ENCODE measurements around the gene LRRC73.

The LRRC73 gene

GRCh38 chr6:43517505-43518357, 7.6 kb upstream of the LRRC73 start:
- DNase-seq (ENCODE audit: low read depth in 2 of 2) = no peak
- H3K4me3 ChIP-seq (replicated peaks in 1 of 2; ENCODE audit: low read depth in 2 of 2, low read length in 2 of 2) = peak overlapping the region; percentile 79 to 93
- no peak for TF ChIP-seq CTCF (IDR thresholded peaks at IDR 0.05; ENCODE audit: low read depth, low read length)

GRCh38 chr6:43516697-43517504, 6.8 kb upstream of the LRRC73 start, which contains the start of the genes POLR1C and YIPF3:
Gene POLR1C (plus strand): TSS chr6:43517089. CDS start chr6:43517110, 21 bp downstream.
Gene YIPF3 (minus strand): TSS chr6:43516926. CDS start chr6:43516807, 119 bp downstream.
- TF ChIP-seq CTCF (IDR thresholded peaks at IDR 0.05; ENCODE audit: low read depth, low read length) = no peak
- peak; percentile 99 for DNase-seq (ENCODE audit: low read depth in 2 of 2)
- peak within 1 kb of the TSS; percentile 79 to 93 for H3K4me3 ChIP-seq (replicated peaks in 1 of 2; ENCODE audit: low read depth in 2 of 2, low read length in 2 of 2)

GRCh38 chr6:43516367-43516696, 6.2 kb upstream of the LRRC73 start:
- H3K4me3 ChIP-seq (replicated peaks in 1 of 2; ENCODE audit: low read depth in 2 of 2, low read length in 2 of 2) = peak overlapping the region; percentile 79 to 93
- no peak for DNase-seq (ENCODE audit: low read depth in 2 of 2)
- no peak for TF ChIP-seq CTCF (IDR thresholded peaks at IDR 0.05; ENCODE audit: low read depth, low read length)

GRCh38 chr6:43515808-43516207, 5.7 kb upstream of the LRRC73 start:
- DNase-seq (ENCODE audit: low read depth in 2 of 2) = no peak
- H3K4me3 ChIP-seq (replicated peaks in 1 of 2; ENCODE audit: low read depth in 2 of 2, low read length in 2 of 2) = peak overlapping the region; percentile 79 to 93
- no peak for TF ChIP-seq CTCF (IDR thresholded peaks at IDR 0.05; ENCODE audit: low read depth, low read length)

GRCh38 chr6:43511824-43512415, 1.8 kb upstream of the LRRC73 start:
- DNase-seq (ENCODE audit: low read depth in 2 of 2) = no peak
- TF ChIP-seq CTCF (IDR thresholded peaks at IDR 0.05; ENCODE audit: low read depth, low read length) = no peak
- H3K4me3 ChIP-seq (replicated peaks in 1 of 2; ENCODE audit: low read depth in 2 of 2, low read length in 2 of 2) = no peak overlapping the region

- no peak for DNase-seq (ENCODE audit: low read depth in 2 of 2)
- peak overlapping the region in 1 of 2 donors; percentile 32 for H3K4me3 ChIP-seq (replicated peaks in 1 of 2; ENCODE audit: low read depth in 2 of 2, low read length in 2 of 2)
- TF ChIP-seq CTCF (IDR thresholded peaks at IDR 0.05; ENCODE audit: low read depth, low read length) = no peak
These were observed 649 bp upstream of the LRRC73 start for GRCh38 chr6:43510827-43511163.
